Neuronal stem cell (in vitro differentiated cells): ENCODE measurements around the gene MAB21L4.

ENCODE experiments used
- DNase-seq: peaks from one replicate; pipeline ENCODE4 v3.0.0-alpha.2; 2013; ENCODE audit warnings: low spot score
- H2AFZ ChIP-seq: one replicate; pipeline ENCODE4 v1.6.1; 2013; ENCODE audit warnings: mild to moderate bottlenecking, low read length, inconsistent platforms
- H2AK5ac ChIP-seq: 2 replicates; pipeline ENCODE4 v1.6.1; 2013; ENCODE audit warnings: low read depth, mild to moderate bottlenecking, inconsistent platforms, low read length, moderate library complexity, mixed read lengths
- H2BK120ac ChIP-seq: 2 replicates; pipeline ENCODE4 v1.6.1; 2013; ENCODE audit warnings: low read depth, mild to moderate bottlenecking, inconsistent platforms, low read length, moderate library complexity, mixed read lengths
- H2BK12ac ChIP-seq: one replicate; pipeline ENCODE4 v1.6.1; 2013; ENCODE audit warnings: low read length, inconsistent platforms
- H2BK15ac ChIP-seq: 2 replicates; pipeline ENCODE4 v1.6.1; 2013; ENCODE audit warnings: mild to moderate bottlenecking, low read length, inconsistent platforms, mixed read lengths
- H2BK5ac ChIP-seq: one replicate; pipeline ENCODE4 v1.6.1; 2013; ENCODE audit warnings: inconsistent platforms, mild to moderate bottlenecking, low read length, moderate library complexity
- H3K14ac ChIP-seq: one replicate; pipeline ENCODE4 v1.6.1; 2013; ENCODE audit warnings: low read length, inconsistent platforms
- H3K18ac ChIP-seq: 2 replicates; pipeline ENCODE4 v1.6.1; 2013; ENCODE audit warnings: low read length, inconsistent platforms
- H3K23ac ChIP-seq: 2 replicates; pipeline ENCODE4 v1.6.1; 2013; ENCODE audit warnings: low read depth, mild to moderate bottlenecking, mixed read lengths, low read length, inconsistent platforms; ENCODE audit not compliant: poor library complexity
- H3K27ac ChIP-seq: replicated peaks from 3 replicates; pipeline ENCODE4 v1.5.1; 2013; ENCODE audit warnings: low read length, inconsistent platforms
- H3K27me3 ChIP-seq, 3 experiments: 2 replicates each; pipeline ENCODE4 v1.6.1; 2013; ENCODE audit warnings: low read length in 3 of 3, mild to moderate bottlenecking in 2 of 3, inconsistent platforms in 1 of 3, low read depth in 1 of 3, mixed read lengths in 1 of 3, moderate library complexity in 1 of 3; ENCODE audit not compliant: control insufficient read depth in 3 of 3, insufficient read depth in 3 of 3
- H3K36me3 ChIP-seq, 2 donors: replicated peaks in 1 of 2; 2 replicates each; pipeline ENCODE4 v1.6.1; 2013; ENCODE audit warnings: low read length in 2 of 2; ENCODE audit not compliant: control insufficient read depth in 2 of 2, insufficient read depth in 2 of 2
- H3K4ac ChIP-seq: 2 replicates; pipeline ENCODE4 v1.6.1; 2013; ENCODE audit warnings: inconsistent platforms, mild to moderate bottlenecking, low read length, moderate library complexity
- H3K4me1 ChIP-seq, 2 donors: 1 replicate in 1 of 2; 2 replicates in 1 of 2; pipeline ENCODE4 v1.6.1; 2013; ENCODE audit warnings: low read length in 2 of 2, low read depth in 1 of 2; ENCODE audit not compliant: control insufficient read depth in 2 of 2, insufficient read depth in 1 of 2
- H3K4me2 ChIP-seq: one replicate; pipeline ENCODE4 v1.6.1; 2013; ENCODE audit warnings: mild to moderate bottlenecking, low read length, inconsistent platforms; ENCODE audit not compliant: insufficient read depth, poor library complexity, severe bottlenecking
- H3K4me3 ChIP-seq, 2 donors: 2 replicates each; pipeline ENCODE4 v1.5.1; 2013; ENCODE audit warnings: low read length in 2 of 2, mild to moderate bottlenecking in 2 of 2, inconsistent platforms in 1 of 2, moderate library complexity in 1 of 2
- H3K79me1 ChIP-seq: one replicate; pipeline ENCODE4 v1.6.1; 2013; ENCODE audit warnings: low read depth, mild to moderate bottlenecking, inconsistent platforms, low read length, moderate library complexity
- H3K9ac ChIP-seq: one replicate; pipeline ENCODE4 v1.6.1; 2013; ENCODE audit warnings: mild to moderate bottlenecking, low read depth, low read length, inconsistent platforms; ENCODE audit not compliant: poor library complexity
- H3K9me3 ChIP-seq, 2 donors: replicated peaks in 1 of 2; 2 replicates each; pipeline versions ENCODE3 to v1.6.1; 2013; ENCODE audit warnings: low read length in 2 of 2, mild to moderate bottlenecking in 2 of 2, inconsistent platforms in 1 of 2, low read depth in 1 of 2, mixed read lengths in 1 of 2, moderate library complexity in 1 of 2; ENCODE audit not compliant: control insufficient read depth in 2 of 2, insufficient read depth in 1 of 2
- H4K8ac ChIP-seq: one replicate; pipeline ENCODE4 v1.6.1; 2013; ENCODE audit warnings: low read depth, mild to moderate bottlenecking, inconsistent platforms, low read length, moderate library complexity
- H4K91ac ChIP-seq: one replicate; pipeline ENCODE4 v1.6.1; 2013; ENCODE audit warnings: low read length, low read depth, mild to moderate bottlenecking, inconsistent platforms; ENCODE audit not compliant: poor library complexity
- WGBS, 2 donors: extraction: QIAGEN DNeasy Blood & Tissue Kit; methylation state at CpG; one replicate each; pipeline ENCODE4 v1.1.7; 2013; ENCODE audit warnings: missing lambda C conversion rate in 2 of 2, mixed read lengths in 1 of 2; ENCODE audit not compliant: insufficient read length in 2 of 2, insufficient replicate concordance in 1 of 2; ENCODE audit errors: extremely low coverage in 2 of 2; 5-methylcytosine and 5-hydroxymethylcytosine counted together

MAB21L4 gene

DNA sequence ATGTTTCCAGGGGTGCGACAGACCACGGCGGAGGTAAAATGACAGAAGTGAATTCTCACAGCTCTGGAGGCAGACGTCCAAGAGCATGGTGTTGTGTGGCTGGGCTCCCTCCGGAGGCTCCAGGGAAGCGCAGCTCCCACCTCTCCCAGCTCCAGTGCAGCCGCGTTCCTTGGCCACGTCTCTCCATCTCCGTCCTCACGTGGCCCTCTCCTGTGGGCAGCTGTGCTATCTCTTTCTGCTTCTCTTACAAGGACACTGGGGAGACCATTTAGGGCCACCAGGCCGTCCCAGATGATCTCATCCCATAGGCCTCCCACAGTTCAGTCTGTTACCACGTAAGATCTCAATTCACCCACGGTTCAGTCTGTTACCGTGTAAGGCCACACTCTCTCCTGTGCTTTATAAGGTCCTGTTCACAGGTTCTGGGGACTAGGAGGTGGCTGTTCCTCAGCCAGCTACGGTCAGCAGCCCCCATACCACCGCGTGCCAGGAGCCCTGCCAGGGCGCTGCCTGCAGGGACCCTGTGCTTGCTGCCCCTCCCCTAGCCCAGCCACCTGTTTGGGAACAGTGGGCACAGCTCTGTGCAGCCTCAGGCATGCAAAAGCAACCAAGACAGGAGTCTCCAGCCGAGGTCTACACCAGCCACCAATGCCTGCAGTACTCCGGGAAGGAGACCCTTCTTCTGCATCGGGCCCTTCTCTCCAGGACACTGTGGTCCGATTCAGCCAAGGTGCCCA is 2.9 kb upstream of the MAB21L4 start:
- Histone ChIP-seq H2BK120ac (no peak overlapping the region), H2AK5ac (peak overlapping the region; percentile 63), H3K79me1 (no peaks in the 10 kb centered on the region), H3K4ac (no peak overlapping the region), H3K23ac (no peak overlapping the region), H2BK12ac (no peak overlapping the region), H2BK5ac (peak overlapping the region; percentile 39), H3K4me1 (peaks cover 0 to 2% of the 10 kb centered on the region in 2 donors), H3K27ac (no peak overlapping the region), H3K14ac (no peak overlapping the region), H3K36me3 (no peaks in the 10 kb centered on the region), H3K9me3 (no peaks in the 10 kb centered on the region), H3K4me2 (no peak overlapping the region), H2AFZ (no peak overlapping the region), H3K9ac (no peak overlapping the region), H2BK15ac (peak overlapping the region; percentile 75), H3K18ac (peak overlapping the region; percentile 59), H3K27me3 (peaks cover 0 to 5% (median 3%) of the 10 kb centered on the region in 3 experiments), H4K91ac (no peak overlapping the region), H3K4me3 (no peak overlapping the region), H4K8ac (no peak overlapping the region)
- WGBS, 2 donors: no CpG with 5 or more reads among the region's 23 CpGs
- no peak for DNase-seq

DNA sequence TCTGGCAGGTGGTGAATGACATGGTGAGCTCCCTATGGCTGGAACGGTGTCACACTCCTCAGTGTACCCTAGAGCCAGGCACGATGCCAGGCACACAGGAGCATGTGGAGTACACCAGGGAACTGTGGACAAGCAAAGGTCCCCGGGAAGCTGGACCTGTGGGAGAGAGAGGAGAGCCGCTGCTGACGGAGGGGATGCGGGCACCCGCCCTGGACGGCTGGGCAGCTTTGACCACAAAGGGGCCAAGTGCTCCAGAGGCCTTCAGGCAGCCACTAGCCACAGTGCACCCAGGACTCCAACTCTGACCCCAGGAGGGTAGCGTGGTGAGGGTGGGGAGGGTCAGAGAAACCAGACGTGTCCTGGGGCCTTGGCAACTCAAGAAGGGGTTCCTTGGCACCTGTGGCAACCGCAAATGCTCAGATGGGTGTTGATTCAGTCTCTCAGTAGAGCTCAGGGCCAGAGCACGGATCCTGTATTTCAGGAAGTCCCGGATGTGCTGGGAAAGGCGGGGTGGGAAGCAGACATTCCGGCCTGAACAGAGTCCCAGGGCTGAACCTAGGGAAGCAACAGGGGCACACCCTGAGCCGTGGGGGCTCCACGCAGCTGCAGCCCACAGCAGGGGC is 2.3 kb upstream of the MAB21L4 start:
- no peak overlapping the region for H3K4me2 ChIP-seq
- no peak overlapping the region for H3K14ac ChIP-seq
- H3K36me3 ChIP-seq: no peaks in the 10 kb centered on the region
- no peak overlapping the region for H2BK120ac ChIP-seq
- no peak overlapping the region for H2BK12ac ChIP-seq
- peaks cover 0 to 5% (median 3%) of the 10 kb centered on the region in 3 experiments for H3K27me3 ChIP-seq
- no peak overlapping the region for H3K9ac ChIP-seq
- no peak for DNase-seq
- no peak overlapping the region for H4K8ac ChIP-seq
- H3K79me1 ChIP-seq: no peaks in the 10 kb centered on the region
- H2AFZ ChIP-seq: no peak overlapping the region
- H3K18ac ChIP-seq: peak overlapping the region; percentile 20
- no peak overlapping the region for H3K27ac ChIP-seq
- H2AK5ac ChIP-seq: peak overlapping the region; percentile 11
- H3K4me1 ChIP-seq: peaks cover 0 to 4% of the 10 kb centered on the region in 2 donors
- H2BK15ac ChIP-seq: peak overlapping the region; percentile 75
- WGBS, 2 donors: no CpG with 5 or more reads among the region's 17 CpGs
- peak overlapping the region; percentile 26 for H3K4ac ChIP-seq
- no peak overlapping the region for H3K23ac ChIP-seq
- H3K4me3 ChIP-seq: no peak overlapping the region
- no peak overlapping the region for H4K91ac ChIP-seq
- peak overlapping the region; percentile 39 for H2BK5ac ChIP-seq
- no peaks in the 10 kb centered on the region for H3K9me3 ChIP-seq

DNA sequence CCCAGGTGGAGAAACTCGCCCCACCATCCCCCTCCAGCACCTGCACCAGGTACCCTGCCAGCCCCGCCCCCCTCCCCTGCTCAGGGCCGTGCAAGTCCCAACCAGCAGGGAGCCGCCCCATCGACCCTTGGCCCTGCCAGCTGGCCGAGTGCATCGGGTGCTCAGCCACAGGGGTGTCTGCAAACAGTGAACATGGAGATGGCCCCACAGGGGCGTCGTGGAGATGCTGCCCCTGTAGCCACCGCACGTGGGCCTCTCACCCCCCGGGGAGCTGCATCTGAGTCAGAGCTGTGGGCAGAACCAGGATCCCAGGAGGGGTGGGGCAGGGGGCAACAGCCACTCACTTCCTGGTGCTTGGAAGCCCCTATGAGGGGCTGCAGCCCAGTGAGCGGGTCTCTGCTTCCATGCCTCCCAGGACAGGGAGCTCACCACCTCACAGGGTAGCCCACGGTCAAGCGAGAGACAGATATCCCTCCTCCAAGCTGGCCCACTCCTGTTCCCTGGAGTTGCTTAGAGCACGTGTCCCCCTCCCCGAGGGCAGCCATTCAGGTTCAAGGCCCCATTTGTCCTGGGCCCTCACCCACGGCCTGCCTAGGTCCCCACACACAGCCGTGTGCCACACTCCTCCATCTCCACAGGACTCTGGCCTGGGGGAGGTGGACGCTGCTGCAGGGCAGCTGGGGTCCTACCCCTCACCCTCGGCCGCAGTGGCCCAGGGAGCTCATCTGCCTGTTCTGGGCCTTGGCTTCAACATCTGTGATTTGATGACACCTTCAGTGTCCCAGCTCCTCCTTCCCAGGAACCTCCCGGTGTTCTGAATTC is 1.1 kb upstream of the MAB21L4 start:
- Histone ChIP-seq H3K9ac (peak overlapping the region; percentile 44), H2BK5ac (no peak overlapping the region), H3K14ac (no peak overlapping the region), H3K9me3 (no peaks in the 10 kb centered on the region), H2AFZ (no peak overlapping the region), H2BK12ac (peak overlapping the region; percentile 6), H2AK5ac (peak overlapping the region; percentile 92), H2BK15ac (peak overlapping the region; percentile 45), H4K8ac (no peak overlapping the region), H2BK120ac (no peak overlapping the region), H3K27ac (no peak overlapping the region), H3K23ac (peak overlapping the region; percentile 43), H3K4me3 (peak overlapping the region in 1 of 2 donors; percentile 3), H3K18ac (peak overlapping the region; percentile 85), H3K4me1 (peaks cover 0 to 4% of the 10 kb centered on the region in 2 donors), H4K91ac (no peak overlapping the region), H3K36me3 (no peaks in the 10 kb centered on the region), H3K4me2 (no peak overlapping the region), H3K79me1 (no peaks in the 10 kb centered on the region), H3K27me3 (peaks cover 0 to 5% (median 3%) of the 10 kb centered on the region in 3 experiments), H3K4ac (no peak overlapping the region)
- no CpG with 5 or more reads among the region's 23 CpGs for WGBS, 2 donors
- no peak for DNase-seq
